ENCODE data around the gene RTP5. TPM values are rescaled to one million over a fixed set of nuclear protein-coding genes. Genes with fewer than 3 reads are reported as not detected.

Gene RTP5
- polyA plus RNA-seq, 3 donors from 2014 or later, result not detected

- Mint-ChIP-seq H3K9me3 (no peaks in the 10 kb centered on the region), H3K4me3 (no peak overlapping the region), H3K4me1 (peaks cover 4 to 11% of the 10 kb centered on the region in 2 donors), H3K27ac (no peak overlapping the region), H3K36me3 (no peaks in the 10 kb centered on the region), H3K27me3 (ENCODE audit: low read depth in 3 of 3) (peaks cover 2 to 8% (median 3%) of the 10 kb centered on the region in 3 donors)
- DNase-seq, result no peak
These were observed 11.9 kb upstream of the RTP5 start for GRCh38 chr2:241857572-241858121.

GRCh38 chr2:241858206-241859016 is 11.1 kb upstream of the RTP5 start, which contains the start of gene PDCD1:
Gene PDCD1, minus strand, starts transcription at chr2:241858894. Its CDS starts 56 bp downstream, at chr2:241858838.
- Mint-ChIP-seq H3K27ac (peak within 1 kb of the TSS in 4 of 6 donors; percentile 49 to 94 (median 62)), H3K4me1 (peaks cover 10 to 18% of the 10 kb centered on the region in 2 donors), H3K9me3 (no peaks in the 10 kb centered on the region), H3K4me3 (peak within 1 kb of the TSS in 3 of 5 donors; percentile 52 to 80 (median 63)), H3K27me3 (ENCODE audit: low read depth in 3 of 3) (peaks cover 1 to 12% (median 2%) of the 10 kb centered on the region in 3 donors), H3K36me3 (no peaks in the 10 kb centered on the region)
- no peak for DNase-seq

- H3K27ac Mint-ChIP-seq, result no peak overlapping the region
- peaks cover 0 to 1% (median under 1%) of the 10 kb centered on the region in 3 donors for H3K36me3 Mint-ChIP-seq
- H3K4me1 Mint-ChIP-seq, result peaks cover 16 to 23% of the 10 kb centered on the region in 2 donors
- H3K27me3 Mint-ChIP-seq (ENCODE audit: low read depth in 3 of 3), result peaks cover 1 to 15% (median 6%) of the 10 kb centered on the region in 3 donors
- H3K9me3 Mint-ChIP-seq, result no peaks in the 10 kb centered on the region
- no peak for DNase-seq
- no peak overlapping the region for H3K4me3 Mint-ChIP-seq
These were observed 10.5 kb upstream of the RTP5 start for GRCh38 chr2:241859017-241859435.

- DNase-seq, result no peak
- Mint-ChIP-seq H3K27me3 (ENCODE audit: low read depth in 3 of 3) (peaks cover 4 to 19% (median 8%) of the 10 kb centered on the region in 3 donors), H3K4me3 (peak overlapping the region in 3 of 5 donors; percentile 52 to 80 (median 63)), H3K36me3 (peaks cover 0 to 4% (median 4%) of the 10 kb centered on the region in 3 donors), H3K9me3 (no peaks in the 10 kb centered on the region), H3K4me1 (peaks cover 22 to 29% of the 10 kb centered on the region in 2 donors), H3K27ac (peak overlapping the region in 4 of 6 donors; percentile 49 to 94 (median 62))
These were observed 9.9 kb upstream of the RTP5 start for GRCh38 chr2:241859436-241860183.

- Mint-ChIP-seq H3K27me3 (ENCODE audit: low read depth in 3 of 3) (peaks cover 4 to 20% (median 14%) of the 10 kb centered on the region in 3 donors), H3K9me3 (no peaks in the 10 kb centered on the region), H3K4me1 (peaks cover 31 to 37% of the 10 kb centered on the region in 2 donors), H3K36me3 (peaks cover 0 to 9% (median 4%) of the 10 kb centered on the region in 3 donors), H3K27ac (peak overlapping the region in 1 of 6 donors; percentile 74), H3K4me3 (no peak overlapping the region)
- DNase-seq, result no peak
These were observed 9.1 kb upstream of the RTP5 start for GRCh38 chr2:241860184-241861078.

- H3K27ac Mint-ChIP-seq, result peak overlapping the region in 4 of 6 donors; percentile 9 to 66 (median 58)
- peaks cover 4 to 26% (median 19%) of the 10 kb centered on the region in 3 donors for H3K27me3 Mint-ChIP-seq (ENCODE audit: low read depth in 3 of 3)
- peak overlapping the region in 2 of 5 donors; percentile 51 to 57 for H3K4me3 Mint-ChIP-seq
- peaks cover 0 to 9% (median 4%) of the 10 kb centered on the region in 3 donors for H3K36me3 Mint-ChIP-seq
- H3K4me1 Mint-ChIP-seq, result peaks cover 38 to 46% of the 10 kb centered on the region in 2 donors
- H3K9me3 Mint-ChIP-seq, result no peaks in the 10 kb centered on the region
- DNase-seq, result no peak
These were observed 8.3 kb upstream of the RTP5 start for GRCh38 chr2:241861264-241861663.

- Mint-ChIP-seq H3K27me3 (ENCODE audit: low read depth in 3 of 3) (peaks cover 4 to 26% (median 19%) of the 10 kb centered on the region in 3 donors), H3K4me1 (peaks cover 42 to 51% of the 10 kb centered on the region in 2 donors), H3K36me3 (peaks cover 0 to 9% (median 4%) of the 10 kb centered on the region in 3 donors), H3K4me3 (peak overlapping the region in 2 of 5 donors; percentile 31 to 50), H3K9me3 (no peaks in the 10 kb centered on the region), H3K27ac (peak overlapping the region in 2 of 6 donors; percentile 8 to 26)
- no peak for DNase-seq
These were observed 7.4 kb upstream of the RTP5 start for GRCh38 chr2:241862093-241862492.

- H3K4me3 Mint-ChIP-seq, result peak overlapping the region; percentile 2 to 83 (median 77)
- peaks cover 0 to 9% (median 4%) of the 10 kb centered on the region in 3 donors for H3K36me3 Mint-ChIP-seq
These were observed 6.6 kb upstream of the RTP5 start for GRCh38 chr2:241862775-241863535.

GRCh38 chr2:241863536-241863954 is 6.0 kb upstream of the RTP5 start:
- peak overlapping the region in 5 of 6 donors; percentile 42 to 95 (median 61) for H3K27ac Mint-ChIP-seq
- H3K27me3 Mint-ChIP-seq (ENCODE audit: low read depth in 3 of 3), result peaks cover 4 to 33% (median 23%) of the 10 kb centered on the region in 3 donors
- DNase-seq, result peak; percentile 25 to 52 (median 37)
- H3K9me3 Mint-ChIP-seq, result no peaks in the 10 kb centered on the region
- H3K4me1 Mint-ChIP-seq, result peaks cover 57 to 66% of the 10 kb centered on the region in 2 donors
- peaks cover 0 to 9% (median 4%) of the 10 kb centered on the region in 3 donors for H3K36me3 Mint-ChIP-seq
- peak overlapping the region; percentile 2 to 83 (median 77) for H3K4me3 Mint-ChIP-seq

More at GRCh38 chr2:241862775-241863535, 6.6 kb upstream of the RTP5 start:
- peaks cover 51 to 60% of the 10 kb centered on the region in 2 donors for H3K4me1 Mint-ChIP-seq
- H3K27me3 Mint-ChIP-seq (ENCODE audit: low read depth in 3 of 3), result peaks cover 4 to 28% (median 19%) of the 10 kb centered on the region in 3 donors
- no peaks in the 10 kb centered on the region for H3K9me3 Mint-ChIP-seq
- no peak for DNase-seq
- peak overlapping the region in 4 of 6 donors; percentile 42 to 91 (median 69) for H3K27ac Mint-ChIP-seq

GRCh38 chr2:241864168-241864849 is 5.2 kb upstream of the RTP5 start:
- Mint-ChIP-seq H3K36me3 (peaks cover 0 to 9% (median 4%) of the 10 kb centered on the region in 3 donors), H3K4me3 (peak overlapping the region; percentile 2 to 83 (median 82)), H3K9me3 (no peaks in the 10 kb centered on the region), H3K4me1 (peaks cover 64 to 73% of the 10 kb centered on the region in 2 donors), H3K27me3 (ENCODE audit: low read depth in 3 of 3) (peaks cover 7 to 40% (median 26%) of the 10 kb centered on the region in 3 donors), H3K27ac (peak overlapping the region; percentile 54 to 95 (median 74))
- no peak for DNase-seq

- Mint-ChIP-seq H3K4me1 (peaks cover 67 to 73% of the 10 kb centered on the region in 2 donors), H3K9me3 (no peaks in the 10 kb centered on the region), H3K27me3 (ENCODE audit: low read depth in 3 of 3) (peaks cover 7 to 41% (median 28%) of the 10 kb centered on the region in 3 donors), H3K27ac (peak overlapping the region; percentile 62 to 95 (median 74)), H3K36me3 (peaks cover 0 to 9% (median 4%) of the 10 kb centered on the region in 3 donors), H3K4me3 (peak overlapping the region in 4 of 5 donors; percentile 55 to 83 (median 79))
- DNase-seq, result no peak
These were observed 4.7 kb upstream of the RTP5 start for GRCh38 chr2:241864850-241865213.
